OCI-M1 (cell line): ENCODE data around the gene TMCC2.

Source experiments
- DNase-seq: peaks from one replicate; lab custom pipeline; 2025; lab: John Stamatoyannopoulos, UW

Gene TMCC2

DNA sequence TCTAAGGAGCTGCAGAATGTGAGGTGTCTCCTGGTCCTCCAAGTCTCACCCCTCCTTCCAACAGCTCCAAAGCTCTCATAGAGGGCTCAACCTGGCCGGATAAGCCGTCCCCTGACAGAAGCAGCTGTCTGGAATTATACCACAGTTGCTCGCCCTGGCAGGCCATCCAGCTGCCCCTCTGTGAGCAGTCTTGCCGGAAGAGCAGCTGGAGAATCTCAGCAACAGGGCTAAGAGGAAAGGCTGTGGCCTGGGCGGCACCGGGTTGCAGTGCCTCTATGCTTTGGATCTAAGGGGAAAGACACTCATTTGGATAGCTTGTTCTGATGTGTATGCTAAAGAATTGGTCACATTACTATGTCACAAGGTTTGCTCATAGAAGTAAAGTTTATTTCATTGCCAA is 12.4 kb downstream of the TMCC2 start:
- no peak for DNase-seq

DNA sequence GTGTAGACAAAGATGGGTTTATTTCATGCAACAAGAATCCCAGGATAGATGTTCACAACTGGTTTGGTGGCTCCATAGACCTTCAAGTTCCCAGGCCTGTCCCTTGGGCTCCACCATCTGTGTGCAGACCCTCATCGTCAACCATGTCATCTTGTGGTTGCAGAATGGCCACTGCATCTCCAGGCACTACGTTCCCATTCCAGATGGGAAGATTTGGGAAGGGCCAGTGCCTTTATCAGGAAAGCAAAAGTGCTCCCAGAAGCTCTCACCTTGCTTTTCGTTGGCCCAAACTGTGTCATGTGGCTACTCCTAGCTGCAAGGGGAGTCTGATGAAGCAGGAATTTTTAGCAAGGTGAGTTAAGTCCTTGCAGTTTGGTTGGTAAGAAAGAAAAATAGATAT is 12.8 kb downstream of the TMCC2 start:
- DNase-seq = no peak

- DNase-seq = no peak
These were observed 13.8 kb downstream of the TMCC2 start for GRCh38 chr1:205241366-205242030.

DNA sequence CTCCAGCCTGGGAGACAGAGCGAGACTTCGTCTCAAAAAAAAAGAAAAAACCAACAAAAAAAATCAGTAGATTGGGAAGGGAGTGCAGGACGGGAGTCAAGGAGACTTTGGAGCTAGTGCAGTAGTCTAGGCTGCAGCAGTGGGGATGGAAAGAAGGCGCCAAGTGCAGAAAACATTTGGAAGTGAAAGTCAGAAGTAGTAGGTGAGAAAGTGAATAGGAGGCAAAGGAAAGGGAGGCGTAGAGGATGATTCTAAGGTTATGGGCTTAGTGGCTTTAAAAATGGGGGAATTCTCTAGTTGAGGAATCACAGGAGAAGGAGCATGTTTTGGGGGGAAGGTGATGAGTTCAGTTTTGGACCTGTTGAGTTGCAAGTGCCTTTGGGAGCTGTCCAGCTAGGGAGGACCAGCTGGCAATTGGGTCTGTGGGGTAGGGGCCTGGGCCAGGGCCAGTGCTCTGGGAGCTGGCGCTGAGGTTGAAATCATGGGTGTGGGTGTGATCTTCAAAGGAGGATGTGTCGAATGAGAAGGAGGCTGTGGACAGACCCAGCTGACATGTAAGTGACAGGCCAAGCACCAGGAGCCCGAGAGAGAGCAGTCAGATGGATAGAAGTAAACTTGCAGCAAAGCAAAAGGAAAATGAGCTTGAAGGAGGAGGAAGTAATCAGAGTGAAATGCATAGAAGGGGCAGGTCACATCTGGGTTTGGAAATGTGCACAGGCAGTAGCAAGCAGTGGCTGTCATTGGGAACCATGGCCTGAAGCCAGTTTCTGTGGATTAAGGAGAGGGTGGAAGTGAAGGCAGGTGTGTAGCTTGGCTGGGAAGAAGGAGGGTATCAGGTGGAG is 15.8 kb downstream of the TMCC2 start:
- DNase-seq = no peak

- DNase-seq = no peak
These were observed 16.6 kb downstream of the TMCC2 start for GRCh38 chr1:205244384-205244783.

DNA sequence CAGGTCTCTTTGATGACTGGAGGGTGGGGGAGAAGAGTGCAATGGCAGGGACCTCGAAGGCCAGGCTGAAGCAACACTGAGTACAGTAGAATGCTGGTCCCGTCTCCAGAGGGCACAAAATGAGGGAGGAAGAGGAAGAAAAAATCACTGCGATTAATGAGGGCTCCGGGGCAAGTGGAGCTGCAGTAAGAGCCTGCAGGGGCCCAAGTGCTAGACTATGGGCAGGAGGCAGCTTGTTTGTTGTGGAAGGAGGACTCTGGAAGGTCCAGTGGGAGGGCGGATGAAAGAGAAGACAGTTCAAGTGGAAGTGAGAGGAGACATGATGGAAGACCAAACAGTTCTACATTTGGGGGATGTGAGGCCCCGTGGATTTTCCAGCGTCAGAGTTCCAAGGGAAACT is 17.4 kb downstream of the TMCC2 start:
- no peak for DNase-seq

- no peak for DNase-seq
These were observed 18.8 kb downstream of the TMCC2 start for GRCh38 chr1:205246351-205247119.

- DNase-seq = peak; percentile 49
These were observed 19.6 kb downstream of the TMCC2 start for GRCh38 chr1:205247130-205247921.

- peak; percentile 30 for DNase-seq
These were observed 21.3 kb downstream of the TMCC2 start for GRCh38 chr1:205248793-205249601.

DNA sequence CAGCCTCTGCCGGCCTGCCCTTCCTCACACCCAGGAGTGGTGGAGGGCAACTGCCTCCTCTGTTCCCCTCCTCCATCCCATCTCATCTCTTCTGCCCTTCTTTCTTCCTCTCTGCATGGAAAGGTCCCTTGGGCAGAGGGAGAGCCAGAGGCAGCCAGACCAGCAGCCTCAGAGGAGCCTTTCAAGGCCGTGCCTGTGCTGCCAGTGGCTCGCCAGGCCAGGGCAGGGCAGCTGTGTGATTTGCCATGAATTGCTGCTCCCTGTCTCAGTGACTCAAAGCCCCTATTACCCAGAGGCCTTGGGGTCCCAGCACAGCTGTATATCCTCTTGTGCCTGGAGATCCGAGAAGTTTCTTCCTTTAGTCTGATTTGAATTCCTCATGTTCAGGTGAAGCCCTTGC is 21.9 kb downstream of the TMCC2 start:
- no peak for DNase-seq

DNA sequence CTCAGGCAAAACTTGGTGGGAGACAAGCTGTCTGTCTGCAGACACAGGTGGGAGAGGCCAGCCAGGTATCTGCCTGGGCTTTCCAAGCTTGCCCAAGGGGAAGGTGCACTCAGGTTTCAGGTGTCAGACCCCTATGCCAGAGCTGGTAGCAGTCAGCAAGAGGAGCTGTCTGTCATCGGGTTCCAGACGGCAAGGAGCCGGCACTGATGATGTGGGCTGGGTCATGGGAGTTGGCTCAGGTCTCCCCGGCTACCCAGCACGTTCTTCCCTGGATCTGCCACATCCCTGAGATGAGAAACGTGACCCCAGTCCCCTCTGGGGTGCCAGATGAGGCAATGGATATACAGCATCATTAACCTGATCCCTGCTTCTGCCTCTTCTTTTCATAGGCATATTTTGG is 23.0 kb downstream of the TMCC2 start:
- DNase-seq = no peak

DNA sequence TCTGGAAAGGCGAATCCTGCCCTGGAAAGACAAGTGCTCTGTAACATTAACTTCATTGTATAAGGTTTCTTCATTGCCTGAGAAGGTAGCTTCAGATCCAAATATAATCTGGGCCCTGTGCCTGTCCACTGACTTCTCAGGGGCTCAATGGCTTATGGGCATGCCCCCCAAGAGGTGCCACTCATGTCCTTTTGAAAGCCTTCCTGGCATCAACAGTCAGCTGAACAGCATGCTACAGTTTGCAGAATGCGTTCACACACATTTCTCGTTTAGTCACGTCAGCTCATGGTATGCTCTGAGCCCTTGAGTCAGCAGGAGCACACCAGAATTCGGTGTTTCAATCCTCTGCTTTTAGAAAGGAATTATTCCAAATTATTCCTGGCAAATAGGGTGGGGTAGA is 23.8 kb downstream of the TMCC2 start:
- no peak for DNase-seq

DNA sequence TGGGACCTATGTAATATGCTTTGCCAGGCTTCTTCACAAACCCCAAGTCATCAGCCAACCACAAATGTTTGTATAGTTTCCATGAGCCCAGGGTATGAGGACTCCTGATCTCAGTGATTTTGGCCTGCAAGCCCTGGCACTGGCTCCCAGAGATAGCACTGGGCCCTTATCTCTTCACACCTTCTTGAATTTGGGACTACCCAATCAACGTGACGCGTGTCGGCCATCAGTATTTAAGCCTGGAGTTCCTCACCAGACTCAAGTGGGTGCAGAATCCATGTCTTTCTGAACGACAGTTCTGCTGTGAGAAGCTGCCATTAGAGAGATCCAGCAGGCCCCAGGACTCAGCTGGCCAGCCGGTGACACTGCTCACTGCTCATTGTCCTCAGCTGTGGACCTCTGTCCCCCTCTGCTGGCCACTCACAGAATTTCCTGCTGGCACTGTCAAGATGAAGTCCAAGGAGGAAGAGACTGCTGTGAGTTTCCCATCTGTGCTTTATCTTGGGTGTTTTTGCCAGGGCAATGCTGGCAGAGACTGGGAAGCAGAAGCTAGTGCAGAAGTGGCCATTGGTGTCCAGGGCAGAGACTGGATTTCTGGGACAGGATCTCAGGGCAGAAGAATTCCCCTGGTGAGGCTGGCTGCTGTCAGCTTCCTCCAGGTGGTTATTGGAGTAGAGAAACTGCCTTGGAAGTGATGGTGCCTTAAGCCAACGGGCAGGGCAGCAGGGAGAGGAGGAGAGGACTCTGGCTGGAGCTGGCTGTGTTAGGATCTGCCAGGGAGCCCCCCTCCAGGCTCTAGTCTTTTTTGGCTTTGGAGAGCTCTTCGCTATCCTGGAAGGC is 28.4 kb downstream of the TMCC2 start:
- DNase-seq = peak; percentile 99

GRCh38 chr1:205256951-205257625 is 29.3 kb downstream of the TMCC2 start:
- DNase-seq = no peak

- no peak for DNase-seq
These were observed 30.0 kb downstream of the TMCC2 start for GRCh38 chr1:205257735-205258134.

- DNase-seq = no peak
These were observed 30.5 kb downstream of the TMCC2 start for GRCh38 chr1:205258261-205258691.

GRCh38 chr1:205258719-205259118 is 31.0 kb downstream of the TMCC2 start:
- DNase-seq = no peak

GRCh38 chr1:205259324-205259832 is 31.6 kb downstream of the TMCC2 start:
- DNase-seq = no peak

DNA sequence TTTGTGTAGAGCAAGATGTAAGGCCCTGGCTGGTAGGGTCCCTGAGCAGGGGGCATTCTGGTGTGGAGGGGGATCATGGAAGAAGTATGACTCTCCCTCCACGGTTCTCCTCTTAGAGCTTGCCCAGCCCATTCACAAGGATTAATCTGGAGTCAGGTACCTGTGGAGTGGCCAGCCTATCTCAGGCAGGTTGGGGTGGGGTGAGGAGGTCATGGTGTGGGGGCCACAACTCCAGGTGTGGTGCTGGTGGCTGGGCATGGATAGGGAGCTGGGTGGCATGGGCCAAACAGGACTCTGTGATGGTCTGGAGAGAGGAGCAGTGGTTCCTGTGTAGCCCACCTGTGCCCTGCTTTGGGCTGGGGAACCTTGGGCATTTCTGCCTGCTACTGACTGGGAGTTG is 32.3 kb downstream of the TMCC2 start:
- no peak for DNase-seq
